ENCODE data around the gene KLHL36.

DNA sequence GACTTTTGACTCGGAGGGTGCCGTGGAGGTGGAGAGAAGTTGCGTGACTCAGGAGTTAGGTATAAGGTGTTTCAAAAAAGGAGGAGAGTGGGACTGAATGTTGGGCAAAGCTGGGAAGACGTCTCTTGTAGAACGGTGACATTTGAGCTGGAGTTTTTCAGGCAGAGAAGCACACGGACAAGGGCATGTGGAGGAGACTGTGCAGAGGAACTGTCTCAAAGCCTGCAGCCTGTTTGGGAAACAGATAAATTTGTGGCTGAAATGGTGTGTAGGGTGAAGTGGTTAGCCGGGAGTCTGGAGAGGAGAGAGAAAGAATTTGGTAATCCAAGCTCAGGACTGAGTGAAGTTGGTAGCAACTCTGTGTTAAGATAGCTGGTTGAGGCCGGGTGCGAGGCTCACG lies 61.3 kb downstream of the KLHL36 start:
- TF ChIP-seq, protein P1, sequence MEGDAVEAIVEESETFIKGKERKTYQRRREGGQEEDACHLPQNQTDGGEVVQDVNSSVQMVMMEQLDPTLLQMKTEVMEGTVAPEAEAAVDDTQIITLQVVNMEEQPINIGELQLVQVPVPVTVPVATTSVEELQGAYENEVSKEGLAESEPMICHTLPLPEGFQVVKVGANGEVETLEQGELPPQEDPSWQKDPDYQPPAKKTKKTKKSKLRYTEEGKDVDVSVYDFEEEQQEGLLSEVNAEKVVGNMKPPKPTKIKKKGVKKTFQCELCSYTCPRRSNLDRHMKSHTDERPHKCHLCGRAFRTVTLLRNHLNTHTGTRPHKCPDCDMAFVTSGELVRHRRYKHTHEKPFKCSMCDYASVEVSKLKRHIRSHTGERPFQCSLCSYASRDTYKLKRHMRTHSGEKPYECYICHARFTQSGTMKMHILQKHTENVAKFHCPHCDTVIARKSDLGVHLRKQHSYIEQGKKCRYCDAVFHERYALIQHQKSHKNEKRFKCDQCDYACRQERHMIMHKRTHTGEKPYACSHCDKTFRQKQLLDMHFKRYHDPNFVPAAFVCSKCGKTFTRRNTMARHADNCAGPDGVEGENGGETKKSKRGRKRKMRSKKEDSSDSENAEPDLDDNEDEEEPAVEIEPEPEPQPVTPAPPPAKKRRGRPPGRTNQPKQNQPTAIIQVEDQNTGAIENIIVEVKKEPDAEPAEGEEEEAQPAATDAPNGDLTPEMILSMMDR (IDR thresholded peaks at IDR 0.05; ENCODE audit: low read depth, low read length) = no peak
- no peak for TF ChIP-seq MAX (IDR thresholded peaks at IDR 0.05; ENCODE audit: low read depth, low read length)
- TF ChIP-seq POLR2A (IDR thresholded peaks at IDR 0.05; ENCODE audit: extremely low read depth, insufficient read length) = no peak

Measured in NB4 (cell line).